ENCODE measurements around the gene DTNB.
"Not testable (repeated sequence)": the region's sequence is repeated elsewhere in the genome, so short reads cannot be mapped to it uniquely, and the experiment has no call there.

Gene DTNB

DNA sequence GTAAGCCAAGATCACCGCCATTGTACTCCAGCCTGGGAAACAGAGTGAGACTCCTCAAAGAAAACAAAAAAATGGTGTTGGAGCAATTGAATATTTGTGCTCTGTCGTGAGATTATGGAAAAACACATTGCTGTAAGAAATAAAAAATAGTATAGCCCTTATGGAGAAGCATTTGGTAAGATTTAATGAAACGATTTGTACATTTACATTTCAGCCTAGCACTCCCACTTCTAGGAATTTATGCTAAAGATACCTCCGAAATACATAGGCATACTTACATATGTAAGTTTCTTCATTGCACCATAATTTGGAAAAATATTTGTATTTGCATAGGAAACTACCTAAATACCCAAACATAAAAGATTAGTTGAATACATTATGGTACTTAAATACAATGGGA, 8.7 kb upstream of the DTNB start:
- DNase-seq, result no peak

DNA sequence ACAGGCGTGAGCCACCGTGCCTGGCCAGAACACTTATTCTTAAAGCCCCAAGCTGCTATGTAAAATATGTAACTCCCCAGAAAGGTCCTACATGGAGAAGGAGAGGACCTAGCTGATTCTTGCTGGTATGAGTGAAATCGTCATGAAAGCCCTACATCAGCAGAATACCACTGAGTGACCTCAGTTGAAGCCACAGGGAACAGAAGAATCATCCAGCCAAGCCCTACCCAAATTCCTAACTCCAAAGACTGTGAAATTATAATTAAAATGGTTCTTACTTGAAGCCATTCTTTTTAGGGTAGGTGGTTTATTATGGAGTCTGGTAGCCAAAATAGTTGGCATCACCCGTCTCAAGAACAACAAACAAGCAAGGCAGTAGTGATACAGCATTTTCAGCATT, 4.5 kb upstream of the DTNB start:
- DNase-seq, result no peak

DNA sequence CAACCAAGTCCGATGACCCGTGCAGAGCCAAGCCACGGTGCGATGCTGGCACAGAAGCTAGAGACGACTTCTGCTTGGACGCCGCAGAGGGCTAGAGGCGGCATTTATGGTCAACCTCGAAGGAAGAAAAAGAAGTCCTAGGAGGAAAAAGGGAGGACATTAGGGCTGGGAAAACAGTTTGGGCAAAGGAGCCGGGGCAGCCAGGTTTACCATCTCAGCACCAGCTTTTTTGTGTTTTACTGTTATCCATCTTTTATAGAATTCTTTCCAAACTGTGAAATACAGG, 643 bp upstream of the DTNB start:
- DNase-seq, result no peak

DNA sequence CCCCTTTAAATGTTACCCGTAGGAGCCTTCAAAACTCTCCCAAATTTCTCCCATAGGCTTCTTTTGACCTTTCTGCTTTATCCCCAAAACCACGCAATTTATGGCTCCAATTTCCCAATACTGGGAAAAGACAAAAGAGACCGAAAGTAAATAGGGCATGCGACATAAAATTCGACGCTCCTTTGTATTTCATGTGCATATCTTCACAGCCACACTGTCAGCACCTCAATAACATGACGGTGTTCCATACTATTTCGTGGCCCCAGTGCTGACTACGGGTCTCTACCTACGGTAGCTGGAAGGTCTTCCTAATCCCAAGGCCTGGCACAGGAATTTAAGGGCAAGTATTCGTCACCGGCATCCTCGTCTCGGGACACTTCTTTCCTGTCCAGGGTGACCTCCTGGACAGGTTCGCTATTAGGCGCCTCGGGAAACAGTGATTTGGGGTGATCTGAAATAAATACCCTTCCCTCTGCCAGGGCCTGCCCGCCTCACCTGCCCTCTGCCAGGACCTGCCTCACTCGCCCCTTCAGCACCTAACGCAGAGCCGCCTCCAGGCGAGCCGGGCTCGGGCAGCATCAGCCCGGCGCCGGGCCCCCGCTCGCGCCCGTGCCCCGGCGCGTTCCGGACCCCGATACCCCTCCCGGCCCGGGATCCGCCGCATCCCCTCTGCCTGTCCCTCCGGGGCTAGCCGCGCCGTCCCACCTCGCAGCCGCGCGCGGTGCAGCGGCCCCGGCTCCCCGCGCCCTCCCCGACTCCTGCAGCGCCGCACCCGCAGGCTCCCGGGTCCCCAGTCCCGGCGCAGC, 680 bp downstream of the DTNB start:
- DNase-seq, result peak; percentile 7 to 67 (median 41)

DNA sequence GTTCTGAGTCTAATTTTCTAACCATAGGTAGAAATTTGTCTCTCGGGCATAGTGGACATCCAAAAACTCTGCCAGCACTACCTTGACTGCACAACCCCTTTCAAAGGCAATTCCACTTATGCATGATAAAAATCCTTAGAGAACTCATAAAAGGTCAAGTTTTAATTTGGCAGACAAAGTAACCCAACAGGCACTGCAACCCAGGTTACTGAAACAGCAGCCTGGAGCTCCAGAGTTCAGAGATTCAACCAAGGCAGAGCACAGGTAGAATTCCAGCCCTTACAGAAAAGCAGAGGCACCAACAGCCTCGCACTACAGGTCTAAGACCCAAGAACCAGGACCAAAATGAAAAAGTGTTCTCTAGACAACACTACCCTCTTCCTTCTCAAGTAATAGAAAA, 1.8 kb downstream of the DTNB start:
- no peak for DNase-seq

DNA sequence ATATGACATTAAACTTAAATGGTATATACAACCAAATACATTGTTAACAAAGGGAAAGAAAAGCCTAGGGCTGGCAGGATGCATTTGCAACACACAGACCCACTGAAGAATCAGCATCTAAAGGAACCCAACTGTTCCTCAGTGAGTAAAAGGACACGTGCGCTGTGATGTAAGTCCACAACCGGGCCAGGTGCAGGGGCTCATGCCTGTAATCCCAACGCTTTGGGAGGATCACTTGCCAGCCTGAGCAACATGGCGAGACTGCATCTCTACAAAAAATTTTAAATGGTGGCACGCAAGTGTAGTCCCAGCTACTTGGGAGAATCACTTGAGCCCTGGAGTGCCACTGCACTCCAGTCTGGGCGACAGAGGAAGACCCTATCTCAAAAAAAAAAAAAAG, 3.9 kb downstream of the DTNB start:
- DNase-seq, result no peak

DNA sequence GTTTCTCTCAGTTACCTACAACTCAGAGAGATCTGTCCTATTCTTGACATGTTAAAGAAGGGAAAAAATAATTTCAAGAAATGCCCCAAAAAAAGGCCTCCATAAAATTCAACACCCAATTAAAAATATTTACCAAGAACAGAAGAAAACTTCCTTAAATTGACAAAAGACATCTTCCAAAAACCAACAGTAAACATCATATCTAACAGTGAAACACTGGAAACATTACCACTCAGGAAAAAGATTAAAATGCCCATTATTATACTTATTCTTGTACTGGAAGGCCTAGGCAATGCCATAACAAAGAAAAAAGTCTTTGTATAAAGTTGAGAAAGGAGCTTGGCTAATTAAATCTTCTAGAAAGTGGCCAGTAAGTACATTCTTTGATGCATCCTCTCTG, 7.2 kb downstream of the DTNB start:
- DNase-seq, result no peak

DNA sequence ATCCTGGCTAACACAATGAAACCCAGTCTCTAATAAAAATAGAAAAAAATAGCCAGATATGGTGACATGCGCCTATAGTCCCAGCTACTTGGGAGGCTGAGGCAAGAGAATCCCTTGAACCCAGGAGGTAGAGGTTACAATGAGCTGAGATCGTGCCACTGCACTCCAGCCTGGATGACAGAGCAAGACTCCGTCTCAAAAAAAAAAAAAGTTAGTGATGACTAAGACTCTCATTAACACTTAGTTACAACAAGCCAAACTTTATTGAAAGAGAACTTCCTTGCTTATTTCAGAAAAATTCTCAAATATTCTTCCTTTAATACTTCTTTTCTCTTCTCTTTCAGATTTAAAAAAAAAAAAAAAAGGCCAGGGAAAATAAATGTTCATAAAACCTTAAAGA, 7.9 kb downstream of the DTNB start:
- not testable (repeated sequence) for DNase-seq

DNA sequence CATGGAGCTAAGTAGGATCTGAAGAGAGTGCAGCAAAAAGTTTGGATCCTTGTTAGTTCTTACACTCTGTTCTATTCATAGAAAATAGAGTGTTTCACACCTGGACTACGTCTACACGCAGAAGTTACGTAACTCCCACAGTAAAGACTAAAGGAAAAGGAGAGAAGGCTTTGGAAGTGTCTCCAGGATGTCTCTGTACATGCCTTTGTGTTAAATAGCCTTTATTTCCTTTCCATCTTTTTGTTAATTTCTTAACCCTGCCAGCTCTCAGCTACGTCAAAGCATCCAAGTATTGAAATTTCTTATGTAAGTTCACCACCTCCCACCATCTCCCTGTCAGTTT, 8.4 kb downstream of the DTNB start:
- no peak for DNase-seq

DNA sequence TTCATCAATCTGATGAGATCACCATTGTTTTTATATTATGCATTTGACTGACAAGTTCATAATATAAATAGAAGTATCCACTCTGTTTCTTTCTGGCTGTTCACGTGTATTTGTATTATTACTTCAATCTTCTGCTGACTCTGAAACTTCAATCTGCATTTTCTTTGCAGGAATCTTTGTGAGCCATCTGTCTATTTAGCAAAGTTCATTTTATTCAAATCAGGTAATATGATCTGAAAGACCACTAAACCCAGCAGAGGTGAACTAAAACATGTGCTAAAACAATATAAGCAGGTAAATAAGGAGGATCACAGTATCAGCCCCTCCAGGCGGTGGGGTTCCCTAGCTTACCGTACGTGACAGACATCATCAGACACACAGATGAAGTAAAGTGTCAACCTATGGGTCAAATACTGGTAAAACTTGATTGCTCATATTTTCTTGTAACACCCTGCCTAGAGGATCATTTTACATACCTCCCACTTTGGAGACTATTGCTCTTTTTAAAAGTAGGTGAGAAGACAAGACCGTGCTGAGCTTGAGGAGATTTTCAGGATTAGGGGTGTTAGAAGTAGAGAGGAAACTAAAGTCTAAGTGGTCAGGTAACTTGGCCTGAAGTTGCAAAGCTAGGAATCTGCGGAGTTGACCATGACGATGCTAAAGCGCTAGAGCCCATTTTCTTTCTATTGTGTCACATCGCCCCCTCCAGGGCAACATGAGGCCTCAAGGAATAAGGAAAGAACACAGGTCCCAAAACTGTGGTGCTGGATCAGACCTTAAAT, 9.0 kb downstream of the DTNB start:
- no peak for DNase-seq

DNA sequence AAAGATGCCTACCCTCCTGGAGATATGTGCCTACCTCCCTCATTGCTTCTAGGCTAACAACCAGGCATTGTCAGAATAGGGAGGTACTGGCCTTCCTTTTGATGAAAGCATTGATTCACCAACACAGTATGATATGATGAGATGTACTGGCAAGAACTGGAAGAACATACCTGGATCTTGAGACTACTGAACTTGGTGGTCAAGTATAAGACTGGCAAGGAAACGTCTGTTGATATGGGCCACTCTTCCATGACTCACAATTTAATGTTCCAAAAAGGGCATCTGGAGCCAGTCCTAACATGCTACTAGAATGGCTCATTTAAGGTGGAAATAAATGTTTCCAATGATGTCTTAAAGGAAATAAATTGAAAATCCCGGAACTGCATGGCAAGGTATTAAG, 18.1 kb downstream of the DTNB start:
- DNase-seq, result no peak

DNA sequence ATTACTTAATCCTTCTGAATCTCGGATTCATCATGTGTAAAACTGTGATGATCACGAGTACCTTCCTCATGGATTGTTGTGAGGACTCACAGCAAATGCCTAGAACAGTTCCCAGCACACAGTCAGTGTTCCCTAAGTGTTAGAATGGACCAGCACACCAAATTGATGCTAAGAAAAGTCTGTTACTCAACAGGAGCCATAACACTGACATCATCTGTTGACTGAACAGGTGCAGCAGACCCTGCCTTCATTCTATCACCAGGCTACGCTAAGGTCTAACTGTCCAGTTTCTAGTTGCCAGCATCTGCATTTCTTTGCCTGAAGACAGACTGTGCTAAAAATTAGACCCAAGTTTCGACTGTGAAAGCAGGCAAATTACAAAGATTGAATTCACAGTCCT, 18.6 kb downstream of the DTNB start:
- DNase-seq, result no peak

DNA sequence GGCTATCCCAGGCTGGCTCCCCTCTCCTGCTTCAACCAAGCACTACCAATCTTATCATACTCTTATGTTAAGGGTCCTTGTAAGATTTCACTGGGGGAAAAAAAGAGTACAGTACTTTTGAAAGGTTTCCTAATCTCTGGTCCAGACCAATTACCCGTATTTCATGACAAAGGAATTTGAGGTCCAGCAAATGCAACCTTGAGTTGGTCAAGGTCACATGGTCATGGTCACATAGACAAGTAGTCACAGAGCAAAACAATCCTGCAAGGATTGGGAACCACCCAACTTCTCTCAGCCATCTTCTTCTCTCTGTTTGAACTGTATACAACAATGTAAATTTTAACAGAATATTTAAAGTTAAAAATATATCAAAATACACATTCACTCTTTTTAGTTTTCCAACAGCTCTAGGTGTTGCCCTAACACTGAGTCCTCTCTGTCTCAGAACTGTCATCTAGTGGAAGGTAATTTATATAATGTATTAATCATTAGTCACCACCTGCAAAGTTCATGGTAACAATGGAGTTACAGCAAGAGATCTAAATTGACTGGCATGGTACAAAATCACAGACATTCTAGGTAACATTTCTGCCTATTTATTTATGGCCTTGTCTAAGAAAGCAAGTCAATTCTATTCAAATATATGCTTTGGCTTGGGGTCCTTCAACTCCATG, 21.5 kb downstream of the DTNB start:
- no peak for DNase-seq

DNA sequence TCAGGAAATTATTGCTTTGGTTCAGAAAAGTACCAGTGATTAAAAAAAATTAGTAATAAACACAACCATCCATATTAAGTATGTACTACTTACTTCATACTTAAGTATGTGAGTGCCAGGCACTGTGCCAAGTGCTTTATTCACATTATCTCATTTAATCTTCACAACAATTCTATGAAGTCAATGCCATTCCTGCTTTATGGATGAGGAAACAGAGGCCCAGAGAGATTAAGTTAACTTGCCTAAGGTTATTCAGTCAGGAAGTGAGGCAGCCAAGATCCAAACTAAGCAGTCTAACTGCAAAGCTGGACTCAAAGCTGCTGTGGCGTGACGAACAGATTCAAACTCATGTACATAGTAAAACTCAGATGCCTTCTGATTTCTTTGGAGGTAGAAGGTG, 22.3 kb downstream of the DTNB start:
- DNase-seq, result no peak

DNA sequence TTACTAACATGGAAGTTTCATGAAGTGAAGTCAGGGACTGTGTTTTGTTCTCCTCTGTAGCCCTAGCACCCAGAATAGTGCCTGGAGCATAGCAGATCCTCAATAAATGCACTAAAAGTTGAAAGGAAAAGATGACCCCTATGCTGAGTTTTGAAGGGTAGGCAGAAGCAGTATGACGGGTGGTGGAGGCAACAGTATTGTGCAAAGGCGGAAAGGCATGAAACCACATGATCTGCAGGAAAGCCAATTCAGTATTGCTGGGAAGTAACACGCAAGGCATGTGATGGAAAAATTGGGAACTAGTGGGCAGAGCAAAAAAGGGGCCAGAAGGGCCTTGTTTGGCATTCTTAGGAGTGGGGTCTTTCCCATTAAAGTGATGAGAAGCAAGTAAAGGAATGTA, 23.1 kb downstream of the DTNB start:
- DNase-seq, result no peak

DNA sequence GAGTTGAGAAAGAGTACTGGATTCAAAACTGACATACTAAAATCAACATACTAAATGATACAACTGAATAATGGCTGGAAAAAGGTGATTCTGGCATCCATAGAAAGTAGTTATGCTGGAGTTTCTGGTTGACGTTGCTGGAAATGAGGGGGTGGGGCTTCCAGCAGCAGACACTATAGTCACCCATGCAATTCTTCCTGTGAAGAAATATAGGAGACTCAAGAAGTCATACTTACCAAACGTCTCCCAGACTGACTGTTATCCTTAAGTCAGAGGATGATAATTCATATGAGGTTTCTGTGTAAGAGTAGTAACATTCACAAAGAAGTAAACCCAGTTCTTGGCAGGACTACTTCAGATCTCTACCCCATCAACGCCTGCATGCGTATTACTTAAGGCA, 23.6 kb downstream of the DTNB start:
- no peak for DNase-seq

DNA sequence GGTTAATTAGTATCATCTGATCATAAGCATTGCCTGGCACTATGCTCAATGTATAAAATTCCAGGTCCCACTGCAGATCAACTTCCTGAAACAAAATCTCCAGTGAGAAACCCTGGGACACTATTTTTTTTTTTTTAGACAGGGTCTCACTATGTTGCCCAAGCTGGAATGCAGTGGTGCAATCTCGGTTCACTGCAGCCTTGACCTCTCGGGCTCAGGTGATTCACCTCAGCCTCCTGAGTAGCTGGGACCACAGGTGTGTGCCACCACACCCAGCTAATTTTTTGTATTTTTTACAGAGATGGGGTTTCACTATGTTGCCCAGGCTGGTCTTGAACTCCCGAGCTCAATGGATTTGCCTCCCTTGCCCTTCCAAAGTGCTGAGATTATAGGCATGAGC, 31.1 kb downstream of the DTNB start:
- no peak for DNase-seq

DNA sequence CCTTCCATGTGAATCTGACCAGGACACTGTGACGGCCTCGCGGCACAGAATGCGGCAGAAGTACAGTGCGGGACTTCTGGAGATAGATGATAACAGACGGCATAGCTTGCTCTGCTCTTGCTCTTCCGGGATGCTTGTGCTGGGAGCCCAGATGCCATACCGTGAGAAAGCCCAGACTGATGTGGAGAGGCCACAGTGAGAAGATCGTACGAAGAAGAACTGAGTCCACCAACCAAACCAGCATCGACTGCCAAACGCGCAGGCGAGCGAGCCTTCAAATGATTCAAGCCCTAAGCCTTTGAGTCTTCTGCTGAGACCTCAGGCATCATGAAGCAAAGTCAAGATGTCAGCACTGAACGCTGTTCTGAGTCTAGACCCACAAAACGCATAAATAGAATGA, 33.7 kb downstream of the DTNB start:
- no peak for DNase-seq

DNA sequence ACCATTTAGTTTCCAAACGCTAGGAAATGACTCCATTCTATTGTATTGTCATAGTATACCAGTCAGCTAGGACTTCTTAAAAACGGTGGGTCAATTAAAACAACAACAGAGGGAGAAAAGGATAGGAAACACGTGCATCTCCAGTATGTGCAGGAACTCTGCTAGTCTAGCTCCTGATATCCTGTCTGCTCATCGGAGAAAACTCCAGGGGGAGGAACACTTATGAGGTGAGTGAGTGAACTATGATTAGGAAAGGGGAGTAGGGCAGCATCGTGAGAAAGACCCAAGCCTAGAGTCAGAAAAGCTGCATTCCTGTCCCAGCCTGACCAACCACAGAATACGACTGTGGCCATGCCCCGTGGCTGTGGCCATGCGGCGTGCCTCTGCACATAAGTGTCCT, 34.2 kb downstream of the DTNB start:
- DNase-seq, result no peak

DNA sequence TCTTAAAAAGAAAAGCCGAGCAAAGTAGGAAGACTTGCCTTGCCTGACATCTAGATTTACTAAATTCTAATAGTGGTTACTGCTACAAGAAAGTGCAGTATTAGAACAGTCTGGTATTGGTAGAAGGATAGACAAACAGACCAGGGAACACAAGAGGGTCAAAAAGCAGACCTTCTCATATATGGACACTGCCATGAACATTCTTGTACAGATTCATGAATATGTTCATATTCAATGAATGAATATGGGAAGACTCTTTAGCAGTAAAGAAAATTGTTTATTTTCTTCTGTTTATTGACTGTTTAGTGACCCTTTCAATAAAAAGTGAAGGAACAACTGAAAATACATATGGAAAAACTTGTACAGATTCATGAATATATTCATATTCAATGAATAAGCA, 37.6 kb downstream of the DTNB start:
- DNase-seq, result no peak

DNA sequence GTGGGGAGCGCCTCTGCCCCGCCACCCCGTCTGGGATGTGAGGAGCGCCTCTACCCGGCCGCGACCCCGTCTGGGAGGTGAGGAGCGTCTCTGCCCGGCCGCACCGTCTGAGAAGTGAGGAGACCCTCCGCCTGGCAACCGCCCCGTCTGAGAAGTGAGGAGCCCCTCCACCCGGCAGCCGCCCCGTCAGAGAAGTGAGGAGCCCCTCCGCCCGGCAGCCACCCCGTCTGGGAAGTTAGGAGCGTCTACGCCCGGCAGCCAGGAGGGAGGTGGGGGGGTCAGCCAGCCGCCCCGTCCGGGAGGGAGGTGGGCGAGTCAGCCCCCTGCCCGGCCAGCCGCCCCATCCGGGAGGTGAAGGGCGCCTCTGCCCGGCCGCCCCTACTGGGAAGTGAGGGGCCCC, 39.6 kb downstream of the DTNB start:
- not testable (repeated sequence) for DNase-seq

DNA sequence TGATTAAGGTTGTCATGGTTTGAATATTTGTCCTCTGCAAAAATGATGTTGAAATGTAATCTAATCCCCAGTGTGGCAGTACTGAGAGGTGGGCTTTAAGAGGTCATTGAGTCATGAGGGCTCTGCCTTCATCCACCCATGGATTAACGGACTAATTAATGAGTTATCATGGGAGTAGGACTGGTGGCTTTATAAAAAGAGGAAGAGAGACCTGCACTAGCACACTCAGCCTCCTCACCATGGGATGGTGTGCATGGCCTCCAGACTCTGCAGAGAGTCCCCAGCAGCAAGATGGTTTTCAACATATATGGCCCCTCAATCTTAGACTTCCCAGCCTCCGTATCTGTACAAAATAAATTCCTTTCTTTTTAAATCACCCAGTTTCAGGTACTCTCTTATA, 41.0 kb downstream of the DTNB start:
- no peak for DNase-seq

DNA sequence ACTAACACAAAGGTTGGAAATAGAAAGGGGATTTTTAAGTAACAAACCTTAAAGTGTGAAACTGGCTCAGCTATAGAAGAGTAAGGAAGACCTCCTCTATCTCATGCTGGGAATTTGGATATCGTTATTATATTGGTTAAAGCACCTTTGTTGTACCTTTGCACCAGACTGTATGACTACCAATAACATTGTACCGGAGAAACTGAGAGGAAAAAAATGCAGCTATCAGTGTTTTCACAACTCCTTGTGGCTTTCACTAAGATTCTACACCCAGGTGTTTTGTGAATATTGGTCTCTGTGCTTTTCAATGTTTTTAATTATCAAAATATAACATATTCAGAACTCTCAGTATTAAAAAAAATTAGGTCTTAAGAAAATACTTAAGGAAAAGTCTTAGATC, 48.7 kb downstream of the DTNB start:
- no peak for DNase-seq

DNA sequence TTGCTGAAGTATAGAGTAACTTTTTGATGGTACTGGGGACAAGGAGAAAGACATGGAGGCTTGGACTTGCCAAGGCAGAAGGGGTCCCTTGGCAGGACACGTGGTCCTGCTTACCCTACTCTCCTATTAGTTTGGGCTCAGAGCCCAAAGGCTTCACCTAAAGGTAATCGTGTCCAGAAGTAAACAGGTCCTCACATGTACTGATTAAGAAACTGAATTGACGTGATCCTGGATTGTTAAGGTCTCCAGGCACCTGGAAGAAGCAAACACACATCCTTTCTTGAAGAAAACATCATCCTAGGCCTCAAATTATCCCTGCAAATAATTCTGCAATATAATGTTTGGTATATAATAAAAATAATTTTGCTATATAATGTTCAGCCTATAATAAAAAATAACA, 50.0 kb downstream of the DTNB start:
- no peak for DNase-seq

DNA sequence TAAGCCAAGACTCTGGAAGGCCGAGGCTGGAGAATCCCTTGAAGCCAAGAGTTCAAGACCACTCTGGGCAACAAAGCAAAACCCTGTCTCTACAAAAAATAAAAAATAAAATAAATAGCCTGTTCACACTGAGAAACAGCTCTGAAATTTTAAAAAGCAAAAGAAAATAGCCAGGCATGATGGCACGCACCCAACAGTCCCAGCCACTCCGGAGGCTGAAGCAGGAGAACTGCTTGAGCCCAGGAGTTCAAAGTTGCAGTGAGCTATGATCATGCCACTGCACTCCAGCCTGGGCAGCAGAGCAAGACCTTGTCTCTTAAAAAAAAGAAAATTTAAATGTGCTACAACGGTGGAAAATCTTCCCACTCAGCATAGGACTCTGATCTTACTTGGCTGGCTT, 52.7 kb downstream of the DTNB start:
- DNase-seq, result no peak

Data from activated naive CD4-positive, alpha-beta T cell (primary cell).